HPDE6-E6E7 (cell line): ENCODE measurements around the gene CHCHD6.

Experiments
- DNase-seq: peaks from one replicate; pipeline ENCODE4 v3.0.0; 2011; ENCODE audit warnings: missing footprints; ENCODE audit errors: extremely low spot score

CHCHD6 gene

DNA sequence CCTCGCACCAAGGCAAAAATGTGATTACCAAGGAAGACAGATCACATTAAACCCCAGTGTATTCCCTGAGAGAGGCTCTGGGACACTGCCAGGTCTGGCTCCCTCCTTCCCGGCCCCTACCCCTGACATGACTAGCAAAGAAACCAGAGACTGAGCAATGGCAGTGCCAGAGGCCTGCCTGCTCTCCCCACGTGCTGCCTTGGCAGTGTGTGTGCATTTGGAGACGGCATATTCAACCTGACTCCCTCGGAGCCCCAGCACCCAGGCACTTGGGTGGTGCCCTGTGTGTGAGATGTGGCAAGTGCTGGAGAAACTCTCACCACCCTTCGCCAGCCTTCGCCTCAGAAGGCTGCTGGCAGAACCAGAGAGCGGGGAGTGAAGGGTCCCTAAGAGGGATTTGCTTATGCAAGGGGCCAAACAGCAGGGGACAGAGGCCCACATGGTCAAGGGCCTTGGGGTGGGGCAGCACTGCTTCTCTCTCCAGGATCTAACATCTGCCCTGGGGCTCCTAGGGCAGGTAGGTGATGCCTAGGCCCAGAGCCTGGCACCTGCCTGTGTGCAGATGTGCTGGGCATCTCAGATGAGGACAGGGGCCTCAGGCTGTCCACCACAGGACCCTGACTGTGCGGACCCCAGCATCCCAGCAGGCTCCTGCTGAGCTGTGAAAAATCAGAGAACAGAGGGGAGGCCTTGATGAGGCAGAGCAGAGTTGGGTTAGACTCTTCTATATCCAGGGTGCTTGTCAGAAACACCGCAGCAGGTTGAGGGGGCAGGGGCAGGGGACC is 255.3 kb downstream of the CHCHD6 start:
- no peak for DNase-seq

DNA sequence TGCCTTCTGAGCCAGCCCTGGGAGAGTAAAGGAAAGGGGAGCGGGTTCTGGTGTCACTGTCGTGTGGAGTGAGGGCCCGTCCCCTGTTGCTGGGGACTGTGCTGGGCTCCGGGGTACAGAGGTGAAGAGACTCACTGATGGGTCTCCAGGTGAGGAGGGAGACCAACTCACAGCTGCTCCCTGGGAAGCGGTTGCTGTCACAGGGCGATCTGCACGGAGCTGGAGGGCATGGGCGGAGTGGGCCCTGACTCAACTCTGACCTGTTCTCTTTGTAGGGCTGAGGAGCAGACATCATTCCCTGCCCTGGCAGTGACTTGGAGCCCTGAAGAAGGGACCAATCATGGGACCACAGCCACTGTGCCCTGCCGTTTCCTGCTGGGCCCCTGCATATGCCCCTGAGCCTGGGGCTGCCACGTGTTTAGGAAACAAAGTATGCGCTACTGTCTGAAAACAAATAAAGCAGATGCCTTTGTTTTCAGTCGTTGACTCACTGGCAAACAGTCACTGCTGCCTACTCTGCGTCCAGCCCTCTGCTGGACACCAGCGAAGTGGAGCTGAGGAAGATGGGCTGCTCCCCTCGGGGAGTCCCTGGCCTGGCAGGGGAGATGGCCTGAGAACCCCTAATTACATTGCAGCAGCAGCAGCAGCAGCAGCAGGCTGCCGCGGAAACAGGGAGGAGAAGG is 256.0 kb downstream of the CHCHD6 start:
- no peak for DNase-seq

DNA sequence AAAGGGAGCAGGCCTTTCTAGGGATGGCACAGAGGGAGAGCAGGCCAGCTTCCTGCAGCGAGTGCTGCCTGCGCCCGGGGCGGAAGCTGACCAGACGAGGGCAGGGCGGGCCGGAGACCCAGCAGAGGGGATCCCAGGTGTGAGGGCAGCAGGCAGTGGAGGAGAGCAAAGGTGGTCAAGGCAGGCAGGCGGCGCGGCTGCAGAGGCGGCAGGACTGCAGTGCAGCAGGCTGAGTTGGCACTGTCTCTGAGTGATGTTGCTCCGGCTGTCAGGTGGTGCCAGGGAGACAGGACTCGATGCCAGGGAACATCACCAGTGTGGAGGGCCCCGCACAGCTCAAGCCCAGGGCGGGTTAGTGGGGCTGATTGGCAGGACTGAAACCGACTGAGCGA is 256.6 kb downstream of the CHCHD6 start:
- no peak for DNase-seq

DNA sequence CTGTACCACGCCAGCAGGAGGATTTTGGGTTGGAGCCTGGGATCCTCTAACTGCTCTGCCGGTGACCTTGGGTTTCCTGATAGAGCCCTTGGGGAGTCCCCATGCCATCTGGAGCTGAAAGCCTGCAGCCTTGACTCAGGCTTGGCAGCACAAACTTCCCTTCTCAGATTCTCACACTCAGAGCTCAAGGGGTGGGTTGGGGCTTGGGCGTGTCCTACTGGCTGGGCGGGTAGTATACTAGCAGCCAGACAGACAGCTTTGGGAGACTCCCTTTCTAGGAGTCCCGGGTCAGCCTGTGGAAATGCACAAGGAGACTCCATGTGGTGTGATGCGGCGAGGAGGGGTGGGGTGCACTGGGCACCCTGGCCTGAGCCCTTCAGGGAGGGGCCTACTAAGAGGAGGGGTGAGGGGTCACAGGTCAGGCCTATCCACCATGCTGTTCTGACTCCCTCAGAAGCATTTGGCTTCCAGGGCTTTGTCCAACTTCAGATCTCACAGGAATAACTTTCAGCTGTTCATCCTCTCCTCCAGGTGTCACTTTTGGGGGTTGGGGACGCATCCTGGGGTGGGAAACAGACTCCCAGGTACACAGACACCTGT is 257.3 kb downstream of the CHCHD6 start:
- DNase-seq, result peak; percentile 85

DNA sequence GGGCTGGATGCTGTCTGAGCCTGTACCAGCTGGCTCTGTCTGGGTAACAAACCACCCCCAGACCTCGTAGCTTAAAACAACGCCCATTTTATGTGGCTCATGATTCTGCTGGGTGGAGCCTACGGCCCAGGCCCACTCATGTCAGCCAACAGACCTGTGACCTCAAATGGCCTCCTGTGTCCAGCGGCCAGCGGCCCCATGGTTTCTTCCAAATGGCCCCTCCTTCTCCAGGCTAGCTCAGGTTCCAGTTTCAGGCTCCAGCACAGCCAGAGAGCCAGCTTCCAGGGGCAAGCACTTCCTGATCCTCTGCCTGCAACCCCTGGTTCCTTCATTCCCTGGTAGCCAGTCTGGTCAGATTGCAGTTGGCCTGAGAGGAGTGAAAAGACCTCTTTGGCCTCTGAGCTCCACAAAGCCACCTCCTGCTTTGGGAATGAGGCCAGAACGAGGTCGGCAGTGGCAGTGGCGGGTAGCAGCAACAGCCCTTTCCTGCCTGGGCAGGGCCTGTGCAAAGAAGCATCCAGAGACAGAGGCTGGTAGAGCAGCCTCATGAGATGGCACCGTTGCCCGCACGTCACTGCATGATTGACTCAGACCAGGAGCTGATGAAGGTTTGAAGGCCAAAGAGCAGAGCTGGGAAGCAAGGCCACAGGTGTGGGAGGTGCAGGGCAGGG is 257.9 kb downstream of the CHCHD6 start:
- DNase-seq, result no peak

DNA sequence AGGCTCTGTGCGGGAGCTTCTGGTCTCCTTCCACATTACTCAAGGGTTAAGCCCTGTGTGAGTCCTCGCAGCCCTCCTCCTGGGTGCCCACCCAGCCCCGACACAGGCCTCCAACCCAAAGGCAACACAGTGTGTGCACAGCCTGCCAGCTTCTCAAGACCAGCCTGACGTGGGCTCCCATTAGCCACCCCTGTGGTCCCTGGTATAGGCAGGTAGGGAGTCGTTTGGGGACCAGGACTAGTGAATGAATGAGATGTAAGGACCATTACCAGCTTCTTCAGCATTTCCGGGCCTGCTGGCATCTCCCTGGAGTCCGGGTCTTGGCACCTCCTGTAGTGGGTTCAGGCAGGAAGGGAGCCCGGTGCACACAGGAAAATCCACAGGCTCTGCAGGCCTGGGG is 258.7 kb downstream of the CHCHD6 start:
- DNase-seq, result no peak

DNA sequence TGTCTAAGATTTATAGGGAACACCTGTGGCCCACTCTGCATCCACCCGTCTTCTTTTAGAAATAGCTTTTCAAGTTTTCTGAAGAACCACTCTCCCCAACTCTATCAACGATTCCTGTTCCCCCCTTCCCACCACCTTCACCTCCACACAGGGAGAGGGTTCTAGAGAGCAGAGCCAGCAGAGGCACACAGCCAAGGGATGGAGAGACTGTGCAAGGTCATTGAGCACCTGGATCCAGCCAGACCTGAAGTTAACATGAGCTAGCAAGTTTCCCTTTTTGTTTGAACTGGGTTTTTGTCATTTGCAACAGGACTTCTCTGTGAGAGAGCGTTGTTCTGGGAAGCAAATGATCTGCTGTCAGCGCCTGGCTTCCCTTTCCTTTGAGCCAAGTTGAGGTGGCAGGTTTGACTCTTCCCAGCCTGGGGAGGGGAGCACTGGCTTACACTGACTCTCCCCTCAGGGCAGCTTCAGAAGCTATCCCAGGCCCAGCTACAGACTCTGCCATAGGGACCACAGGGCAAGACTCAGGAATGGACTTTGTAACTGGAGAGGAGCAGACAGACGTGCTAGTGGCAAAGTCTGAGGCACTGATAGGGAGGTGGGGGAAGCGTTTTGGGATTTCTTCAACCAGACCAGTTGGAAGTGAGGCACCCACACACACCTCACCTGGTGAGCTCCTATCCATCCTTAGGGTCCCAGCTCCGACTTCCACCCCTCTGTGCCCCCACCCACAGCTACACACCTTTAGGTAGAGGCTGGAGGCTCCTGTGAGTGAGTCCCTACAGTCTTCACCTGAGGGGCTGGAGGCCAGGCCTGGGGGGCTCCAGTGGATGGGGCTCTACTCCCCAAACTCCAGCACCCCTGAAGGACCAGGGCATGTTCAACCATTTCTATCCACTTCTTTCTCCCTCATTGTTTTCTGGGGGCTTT is 259.5 kb downstream of the CHCHD6 start:
- no peak for DNase-seq

DNA sequence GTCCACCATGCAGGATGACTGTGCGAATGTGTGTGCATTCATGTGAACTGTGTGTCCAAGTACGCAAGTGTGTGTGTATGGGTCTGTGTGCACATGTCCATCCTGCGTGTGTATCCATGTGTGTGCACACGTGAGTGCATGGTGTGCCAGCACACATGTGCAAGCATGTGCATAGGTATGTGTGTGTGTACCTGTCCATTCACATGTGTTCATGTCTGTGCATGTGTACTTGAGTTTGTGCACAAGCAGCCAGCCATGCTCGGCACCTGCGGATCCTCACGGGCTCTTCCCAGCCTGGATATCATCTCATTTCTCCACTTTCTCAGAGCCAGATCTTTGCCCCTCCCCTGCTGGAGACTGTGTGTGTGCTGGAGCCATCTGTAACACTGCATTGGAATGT is 260.2 kb downstream of the CHCHD6 start:
- no peak for DNase-seq

DNA sequence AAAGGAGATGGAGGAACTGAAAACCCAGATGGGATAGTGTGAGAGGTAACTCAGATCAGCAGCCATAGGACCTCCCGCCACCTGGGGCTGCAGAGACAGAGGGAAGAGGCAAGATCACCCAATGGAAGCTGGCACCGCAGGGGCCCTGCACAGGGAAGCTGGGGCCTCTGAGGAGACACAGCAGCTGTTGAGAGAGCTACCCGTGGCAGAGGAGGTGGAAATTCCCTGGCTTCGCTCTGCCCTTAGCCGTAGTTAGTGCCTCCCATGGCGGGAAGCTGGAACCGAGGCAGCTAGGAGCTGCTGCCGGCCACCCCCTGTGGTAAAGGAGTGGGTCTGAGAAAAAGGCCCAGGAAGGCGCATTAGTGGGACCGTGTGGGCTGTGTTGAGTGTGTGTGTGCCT is 260.9 kb downstream of the CHCHD6 start:
- DNase-seq, result no peak

DNA sequence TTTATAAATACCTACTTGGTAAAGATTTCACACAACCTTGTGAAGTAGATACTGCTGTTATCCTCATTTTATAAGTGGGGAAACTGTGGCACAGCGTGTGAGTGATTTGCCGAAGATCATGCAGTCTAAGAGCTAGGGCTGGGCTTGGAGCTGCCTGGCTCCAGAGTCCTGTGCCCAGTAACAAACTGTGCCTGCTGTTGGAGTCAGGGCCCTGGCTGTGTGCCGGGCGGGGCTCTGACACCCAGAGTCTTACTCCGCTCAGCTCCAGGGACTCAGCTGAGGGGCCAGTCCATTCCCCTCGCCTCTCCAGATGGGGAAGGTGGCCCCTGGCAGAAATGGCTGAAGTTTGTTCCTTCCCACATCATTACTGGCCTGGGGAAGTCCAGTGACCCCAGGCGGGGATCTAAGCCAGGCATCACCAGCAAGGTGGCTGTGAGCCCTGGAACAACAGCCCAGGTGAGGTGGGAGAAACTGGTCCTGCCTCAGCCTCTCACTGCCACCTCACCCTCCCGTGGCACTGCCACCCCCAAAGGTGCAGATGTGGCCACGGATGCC is 261.6 kb downstream of the CHCHD6 start:
- no peak for DNase-seq

DNA sequence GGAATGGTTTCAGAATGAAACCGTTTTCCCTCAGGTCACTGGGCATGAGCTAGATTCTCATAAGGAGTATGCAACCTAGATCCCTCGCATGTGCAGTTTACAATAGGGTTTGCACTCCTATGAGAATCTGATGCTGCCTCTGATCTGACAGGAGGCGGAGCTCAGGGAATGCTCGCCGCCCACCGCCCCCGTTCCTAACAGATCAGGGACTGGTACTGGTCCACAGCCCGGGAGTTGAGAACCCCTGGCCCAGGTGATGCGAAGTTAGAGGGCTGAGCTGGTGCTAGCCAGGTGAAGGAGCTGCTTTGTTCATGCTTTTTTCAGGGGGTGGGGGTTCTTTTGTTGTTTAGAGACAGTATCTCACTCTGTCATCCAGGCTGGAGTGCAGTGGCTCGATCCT is 263.3 kb downstream of the CHCHD6 start:
- no peak for DNase-seq

DNA sequence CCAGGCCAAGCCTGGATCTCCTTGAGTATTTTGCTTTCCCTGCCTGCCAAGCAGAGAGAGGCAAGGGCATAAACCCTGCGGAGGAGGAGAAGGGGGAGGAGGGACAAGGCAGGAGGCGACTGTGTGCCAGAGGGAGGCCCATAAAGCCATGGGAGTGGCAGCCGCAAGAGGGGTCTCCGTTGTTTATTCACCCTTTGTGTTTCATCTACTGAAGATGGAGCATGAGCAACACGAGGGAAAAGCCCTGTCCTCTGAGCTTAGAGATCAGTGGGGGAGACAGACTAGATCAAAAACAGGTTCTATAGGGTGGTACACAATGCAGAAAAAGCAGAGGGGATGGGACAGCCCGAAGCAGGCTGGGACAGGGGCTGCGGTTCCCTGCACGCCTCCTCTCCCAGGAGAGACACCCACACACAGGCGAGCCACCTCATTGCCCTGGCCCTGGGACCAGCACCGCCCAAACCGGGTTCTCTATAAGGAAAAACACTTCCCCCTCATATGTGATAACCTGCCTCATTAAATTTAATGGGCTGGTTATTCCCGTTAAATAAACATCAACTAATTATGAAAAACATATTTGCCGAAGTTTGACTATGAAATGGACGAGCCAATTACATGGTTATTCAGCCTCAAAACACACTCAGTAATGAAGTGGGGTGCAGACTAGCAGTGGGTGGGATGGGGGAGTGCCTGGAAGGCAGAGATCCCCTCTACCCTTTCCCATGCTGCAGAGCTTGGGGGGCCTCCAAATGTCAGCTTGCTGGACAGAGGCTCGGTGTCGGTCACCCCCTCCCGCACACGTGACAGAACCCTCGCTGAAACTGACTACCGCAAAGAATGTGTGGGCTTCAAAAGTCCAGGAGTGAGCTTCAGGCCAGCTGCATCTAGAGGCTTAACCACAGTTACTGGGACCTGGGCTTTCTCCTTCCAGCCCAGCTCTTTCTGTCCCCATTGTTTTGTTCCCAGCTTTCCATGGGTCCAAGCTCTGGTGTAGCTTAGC is 264.7 kb downstream of the CHCHD6 start:
- no peak for DNase-seq

DNA sequence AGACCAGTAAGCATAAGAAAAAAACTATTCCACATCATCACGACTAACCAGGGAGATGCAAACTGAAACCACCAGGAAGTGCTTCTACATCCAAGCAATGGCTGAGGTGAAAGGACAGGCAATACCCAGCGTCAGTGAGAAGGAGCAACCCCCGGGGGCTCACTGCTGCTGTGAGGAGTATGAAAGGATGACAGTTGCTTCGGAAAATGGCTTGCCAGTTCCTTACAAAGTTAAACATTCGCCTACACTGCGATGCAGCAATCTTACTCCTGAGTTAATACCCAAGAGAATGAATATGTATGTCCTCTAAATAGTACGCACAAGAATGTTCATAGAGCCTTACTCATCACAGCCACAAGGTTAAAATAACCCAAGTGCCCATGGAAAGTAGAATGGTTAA is 265.5 kb downstream of the CHCHD6 start:
- no peak for DNase-seq

DNA sequence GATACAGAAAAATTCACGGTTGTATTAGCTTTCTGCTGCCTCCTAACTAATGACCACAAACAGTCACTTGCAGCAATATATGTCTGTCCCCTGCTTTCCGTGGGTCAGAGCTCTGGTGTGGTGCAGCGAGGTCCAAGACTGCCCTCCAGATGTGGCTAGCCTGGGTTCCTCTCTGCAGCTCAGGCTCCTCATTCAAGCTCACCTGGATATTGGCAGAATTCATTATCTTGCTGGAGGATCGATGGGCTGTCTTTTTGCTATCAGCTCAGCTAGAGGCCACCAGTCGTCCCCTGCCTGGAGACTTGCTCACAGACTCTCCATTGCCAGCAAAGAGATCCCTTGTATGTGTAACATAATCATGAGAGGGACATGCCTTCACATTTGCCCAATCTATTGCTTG is 266.1 kb downstream of the CHCHD6 start:
- DNase-seq, result no peak

DNA sequence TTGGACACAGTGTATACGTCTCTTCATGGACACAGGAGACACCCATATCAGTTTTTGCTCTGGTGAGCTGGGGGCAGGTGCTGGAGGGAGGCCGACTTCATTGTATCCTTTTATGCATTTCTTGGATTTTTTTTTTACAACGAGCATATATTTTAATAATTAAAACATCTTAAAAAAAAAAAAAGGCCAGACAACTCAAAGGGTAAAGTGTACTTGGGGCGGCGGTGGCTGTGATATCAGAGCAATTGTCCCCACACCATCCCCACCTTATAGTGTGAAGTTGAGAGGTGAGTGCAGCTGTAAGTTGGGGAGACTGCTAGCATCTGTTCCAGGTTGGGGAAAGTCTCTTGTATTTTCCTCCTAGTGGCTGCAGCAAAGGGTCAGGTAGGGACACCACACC is 266.9 kb downstream of the CHCHD6 start:
- DNase-seq, result no peak

DNA sequence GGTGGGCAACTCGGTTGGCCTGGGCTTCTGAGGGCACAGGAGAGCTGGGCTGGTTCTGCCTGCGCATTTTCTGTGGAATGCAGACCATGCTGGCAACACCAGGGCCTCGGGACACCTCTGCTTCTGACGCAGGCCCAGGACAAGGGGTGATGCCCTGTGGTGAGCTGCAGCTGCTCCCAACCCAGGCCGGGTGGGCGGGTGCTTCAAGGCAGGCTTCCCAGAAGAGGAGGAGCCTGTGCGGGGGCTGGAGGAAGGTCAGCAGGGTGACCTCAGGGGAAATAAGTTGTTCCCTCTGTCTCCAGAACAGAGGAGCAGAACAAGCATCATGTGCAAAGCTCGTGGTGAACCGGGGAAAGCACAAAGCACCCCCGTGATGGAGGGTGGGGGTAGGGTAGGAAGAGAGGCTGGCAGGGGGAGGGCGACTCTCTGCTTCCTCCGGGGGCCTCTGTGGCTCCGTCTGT is 267.9 kb downstream of the CHCHD6 start:
- DNase-seq, result no peak

DNA sequence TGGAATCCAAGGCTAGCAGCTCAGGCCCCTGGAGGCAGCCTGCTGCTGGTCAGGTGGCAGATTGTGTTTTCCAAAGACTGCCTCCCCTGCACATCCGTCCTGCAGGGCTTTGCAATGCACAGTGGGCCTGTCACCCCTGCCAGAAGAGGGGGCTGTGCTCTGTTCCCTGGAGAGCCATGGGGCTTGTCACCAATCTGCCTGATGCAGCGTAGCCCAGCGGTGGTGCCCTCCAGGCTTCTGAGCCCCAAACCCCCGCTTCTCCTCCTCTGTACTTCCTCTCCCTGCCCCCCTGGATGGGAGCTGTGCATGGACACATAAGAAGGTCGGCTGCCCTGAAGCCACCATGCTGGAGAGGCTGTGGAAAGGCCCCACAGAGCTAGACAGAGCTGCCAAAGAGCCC is 268.8 kb downstream of the CHCHD6 start:
- DNase-seq, result no peak

DNA sequence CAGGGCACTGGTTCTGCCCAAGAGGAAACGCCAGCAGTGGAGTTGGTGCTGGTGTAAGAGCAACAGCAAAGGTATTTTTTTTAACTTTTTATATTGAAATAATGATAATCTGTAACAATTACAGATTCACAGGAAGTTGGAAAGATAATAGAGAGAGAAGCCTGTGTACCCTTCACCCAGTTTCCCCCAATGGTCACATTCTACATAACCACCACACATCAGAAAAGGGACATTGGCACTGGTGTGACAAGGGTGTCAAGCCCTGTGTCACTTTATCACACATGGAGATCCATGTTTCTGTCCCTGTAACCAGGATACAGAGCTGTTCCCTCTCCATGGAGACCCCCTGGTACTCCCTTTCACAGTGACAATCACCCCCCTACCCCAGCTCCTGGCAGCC is 269.8 kb downstream of the CHCHD6 start:
- no peak for DNase-seq

DNA sequence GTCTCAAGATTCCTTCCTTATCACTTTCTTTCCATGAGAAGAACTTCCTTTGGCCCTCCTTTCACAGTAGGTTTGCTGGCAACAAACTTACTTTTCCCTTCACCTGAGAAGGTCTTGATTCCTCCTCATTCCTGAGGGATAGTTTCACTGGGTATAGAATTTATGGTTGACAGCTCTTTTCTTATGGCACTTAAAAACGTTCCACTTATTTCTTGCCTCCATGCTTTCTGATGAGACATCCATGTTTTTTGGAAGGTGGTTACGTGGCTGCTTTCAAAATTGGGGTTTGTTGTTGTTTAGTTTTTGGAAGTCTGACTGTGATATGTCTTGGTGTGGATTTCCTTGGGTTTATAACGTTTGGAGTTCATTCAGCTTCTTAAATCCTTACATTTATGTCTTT is 270.7 kb downstream of the CHCHD6 start:
- DNase-seq, result no peak

DNA sequence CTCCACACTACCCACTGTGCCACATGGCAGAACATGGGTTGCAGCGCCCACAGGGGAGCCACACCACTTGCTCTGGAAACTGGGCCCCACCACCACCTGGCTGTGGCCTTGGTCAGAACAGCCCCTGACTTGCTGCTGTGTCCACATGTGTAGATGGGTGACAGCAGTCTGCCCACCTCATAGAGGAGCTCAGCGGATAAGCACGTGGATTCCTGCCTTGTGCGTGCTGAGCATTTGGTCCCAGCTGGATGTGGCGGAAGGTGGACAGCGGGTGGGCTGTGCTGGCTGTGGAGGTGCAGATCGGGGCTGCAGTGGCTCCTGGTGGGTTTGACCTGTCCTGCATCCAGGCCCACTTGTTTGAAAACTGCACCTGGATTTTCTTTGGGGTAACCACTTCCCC is 272.9 kb downstream of the CHCHD6 start:
- no peak for DNase-seq
